ENCODE data around the gene SPEM3.

The SPEM3 gene

DNA sequence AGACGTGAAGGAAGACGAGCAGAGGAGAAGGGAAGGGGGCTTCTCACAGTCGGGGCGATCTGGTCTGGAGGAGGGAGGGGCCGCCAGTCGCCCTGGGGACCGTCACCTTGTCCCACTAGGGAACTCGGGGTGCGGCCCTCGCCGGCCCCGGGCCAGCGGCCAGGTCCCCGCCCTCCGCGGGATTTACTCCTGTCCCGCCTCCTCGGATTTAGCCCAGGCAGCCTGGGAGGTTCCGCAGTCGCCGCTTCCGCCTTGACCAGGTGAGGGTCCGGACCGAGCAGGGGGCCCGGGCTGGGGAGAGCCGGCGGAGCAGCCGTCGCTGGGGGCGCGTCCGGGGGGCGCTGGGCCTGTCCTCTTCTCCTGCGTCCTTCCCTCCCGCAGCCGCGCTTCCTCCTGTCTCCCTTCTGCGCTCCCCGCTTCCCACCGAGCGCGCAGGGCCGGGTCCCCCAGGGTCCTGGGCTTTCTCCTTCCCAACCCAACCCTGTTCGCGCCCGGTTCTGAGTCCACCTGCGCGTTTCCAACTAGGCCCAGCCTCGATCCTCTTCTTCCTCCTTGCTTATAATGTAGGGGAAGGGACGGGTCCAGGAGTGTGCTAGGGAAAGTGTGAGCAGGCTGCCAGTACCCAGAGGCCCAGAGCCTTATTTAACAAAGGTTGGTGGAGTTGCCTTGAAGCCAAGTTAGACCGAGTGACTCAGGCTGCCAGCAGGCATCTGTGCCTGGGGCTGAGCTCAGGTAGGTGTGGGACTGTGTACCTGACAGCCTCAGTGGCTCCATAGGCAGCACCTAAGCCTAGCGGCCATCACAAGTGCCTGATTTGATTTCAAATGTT lies 47.6 kb upstream of the SPEM3 start, which contains the start of gene TNK1:
TNK1 (plus strand) TSS at position 235 of the 829 bp plus-strand sequence. CDS start 1,838 bp downstream, outside the sequence.
- Histone ChIP-seq H3K9me2 (replicated peaks; ENCODE audit: low read depth, low read length) (no peaks in the 10 kb centered on the region), H3K9ac (ENCODE audit: low read depth, low read length, poor library complexity, severe bottlenecking) (no peak within 1 kb of the TSS), H3K4me2 (ENCODE audit: low read depth, low read length, poor library complexity, severe bottlenecking) (no peak within 1 kb of the TSS), H3K4me3 (ENCODE audit: low read length, poor library complexity, severe bottlenecking) (no peak within 1 kb of the TSS), H3K79me2 (ENCODE audit: insufficient read depth, low read length) (no peaks in the 10 kb centered on the region), H3F3A (ENCODE audit: low read depth) (no peaks in the 10 kb centered on the region), H3K36me3 (ENCODE audit: insufficient read depth, low read length) (no peaks in the 10 kb centered on the region), H2AFZ (ENCODE audit: low read length) (no peak within 1 kb of the TSS), H3K27me3 (ENCODE audit: insufficient read depth, low read length, poor library complexity, severe bottlenecking) (no peaks in the 10 kb centered on the region), H3K9me3 (ENCODE audit: insufficient read depth, low read depth, low read length) (no peaks in the 10 kb centered on the region), H3K4me1 (ENCODE audit: insufficient read depth, low read length, poor library complexity, severe bottlenecking) (no peaks in the 10 kb centered on the region), H4K20me1 (ENCODE audit: insufficient read depth, low read length, poor library complexity, severe bottlenecking) (no peaks in the 10 kb centered on the region)
- TF ChIP-seq, protein P1, sequence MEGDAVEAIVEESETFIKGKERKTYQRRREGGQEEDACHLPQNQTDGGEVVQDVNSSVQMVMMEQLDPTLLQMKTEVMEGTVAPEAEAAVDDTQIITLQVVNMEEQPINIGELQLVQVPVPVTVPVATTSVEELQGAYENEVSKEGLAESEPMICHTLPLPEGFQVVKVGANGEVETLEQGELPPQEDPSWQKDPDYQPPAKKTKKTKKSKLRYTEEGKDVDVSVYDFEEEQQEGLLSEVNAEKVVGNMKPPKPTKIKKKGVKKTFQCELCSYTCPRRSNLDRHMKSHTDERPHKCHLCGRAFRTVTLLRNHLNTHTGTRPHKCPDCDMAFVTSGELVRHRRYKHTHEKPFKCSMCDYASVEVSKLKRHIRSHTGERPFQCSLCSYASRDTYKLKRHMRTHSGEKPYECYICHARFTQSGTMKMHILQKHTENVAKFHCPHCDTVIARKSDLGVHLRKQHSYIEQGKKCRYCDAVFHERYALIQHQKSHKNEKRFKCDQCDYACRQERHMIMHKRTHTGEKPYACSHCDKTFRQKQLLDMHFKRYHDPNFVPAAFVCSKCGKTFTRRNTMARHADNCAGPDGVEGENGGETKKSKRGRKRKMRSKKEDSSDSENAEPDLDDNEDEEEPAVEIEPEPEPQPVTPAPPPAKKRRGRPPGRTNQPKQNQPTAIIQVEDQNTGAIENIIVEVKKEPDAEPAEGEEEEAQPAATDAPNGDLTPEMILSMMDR (conservative IDR thresholded peaks at IDR 0.05; ENCODE audit: low read length): no peak
- no peak for TF ChIP-seq EZH2phosphoT487 (IDR thresholded peaks at IDR 0.05; ENCODE audit: borderline replicate concordance)

DNA sequence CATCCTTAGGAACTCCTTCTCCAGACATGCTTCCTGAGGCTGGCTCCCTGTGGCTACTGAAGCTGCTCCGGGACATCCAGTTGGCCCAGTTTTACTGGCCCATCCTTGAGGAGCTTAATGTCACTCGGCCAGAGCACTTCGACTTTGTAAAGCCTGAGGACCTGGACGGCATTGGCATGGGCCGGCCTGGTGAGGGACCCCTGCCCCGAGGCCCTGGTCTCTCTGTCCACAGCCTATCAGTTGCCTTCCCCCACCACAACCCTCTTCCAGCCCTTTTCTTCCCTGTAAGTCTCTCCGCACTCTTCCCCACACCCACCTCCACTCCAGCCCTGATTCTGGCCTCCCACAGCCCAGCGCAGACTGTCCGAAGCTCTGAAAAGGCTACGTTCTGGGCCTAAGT lies 45.8 kb upstream of the SPEM3 start:
- H3K79me2 ChIP-seq (ENCODE audit: insufficient read depth, low read length): no peaks in the 10 kb centered on the region
- no peaks in the 10 kb centered on the region for H3K9me3 ChIP-seq (ENCODE audit: insufficient read depth, low read depth, low read length)
- no peak overlapping the region for H3K4me3 ChIP-seq (ENCODE audit: low read length, poor library complexity, severe bottlenecking)
- no peaks in the 10 kb centered on the region for H3F3A ChIP-seq (ENCODE audit: low read depth)
- TF ChIP-seq, protein P1 (conservative IDR thresholded peaks at IDR 0.05; ENCODE audit: low read length): no peak
- TF ChIP-seq EZH2phosphoT487 (IDR thresholded peaks at IDR 0.05; ENCODE audit: borderline replicate concordance): no peak
- H2AFZ ChIP-seq (ENCODE audit: low read length): no peak overlapping the region
- H3K9me2 ChIP-seq (replicated peaks; ENCODE audit: low read depth, low read length): no peaks in the 10 kb centered on the region
- H3K4me1 ChIP-seq (ENCODE audit: insufficient read depth, low read length, poor library complexity, severe bottlenecking): no peaks in the 10 kb centered on the region
- H3K9ac ChIP-seq (ENCODE audit: low read depth, low read length, poor library complexity, severe bottlenecking): no peak overlapping the region
- no peak overlapping the region for H3K4me2 ChIP-seq (ENCODE audit: low read depth, low read length, poor library complexity, severe bottlenecking)
- no peaks in the 10 kb centered on the region for H3K27me3 ChIP-seq (ENCODE audit: insufficient read depth, low read length, poor library complexity, severe bottlenecking)
- H4K20me1 ChIP-seq (ENCODE audit: insufficient read depth, low read length, poor library complexity, severe bottlenecking): no peaks in the 10 kb centered on the region
- no peaks in the 10 kb centered on the region for H3K36me3 ChIP-seq (ENCODE audit: insufficient read depth, low read length)

DNA sequence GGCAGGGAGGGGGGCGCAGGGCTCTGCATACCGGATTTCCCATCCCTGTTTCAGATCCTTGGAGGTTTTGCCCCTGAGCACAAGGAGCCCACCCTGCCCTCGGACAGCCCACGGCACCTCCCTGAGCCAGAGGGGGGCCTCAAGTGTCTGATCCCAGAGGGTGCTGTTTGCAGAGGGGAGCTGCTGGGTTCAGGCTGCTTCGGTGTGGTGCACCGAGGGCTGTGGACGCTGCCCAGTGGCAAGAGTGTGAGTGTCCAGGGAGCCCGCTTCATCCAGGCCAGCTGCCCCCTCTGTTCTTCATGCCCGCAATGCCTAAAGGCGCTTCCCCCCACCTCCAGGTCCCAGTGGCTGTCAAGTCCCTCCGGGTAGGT lies 45.3 kb upstream of the SPEM3 start:
- Histone ChIP-seq H3K9me2 (replicated peaks; ENCODE audit: low read depth, low read length) (no peaks in the 10 kb centered on the region), H3K36me3 (ENCODE audit: insufficient read depth, low read length) (no peaks in the 10 kb centered on the region), H3K4me3 (ENCODE audit: low read length, poor library complexity, severe bottlenecking) (no peak overlapping the region), H3K27me3 (ENCODE audit: insufficient read depth, low read length, poor library complexity, severe bottlenecking) (no peaks in the 10 kb centered on the region), H3F3A (ENCODE audit: low read depth) (no peaks in the 10 kb centered on the region), H3K4me2 (ENCODE audit: low read depth, low read length, poor library complexity, severe bottlenecking) (no peak overlapping the region), H3K79me2 (ENCODE audit: insufficient read depth, low read length) (no peaks in the 10 kb centered on the region), H3K9ac (ENCODE audit: low read depth, low read length, poor library complexity, severe bottlenecking) (no peak overlapping the region), H3K9me3 (ENCODE audit: insufficient read depth, low read depth, low read length) (no peaks in the 10 kb centered on the region), H3K4me1 (ENCODE audit: insufficient read depth, low read length, poor library complexity, severe bottlenecking) (no peaks in the 10 kb centered on the region), H4K20me1 (ENCODE audit: insufficient read depth, low read length, poor library complexity, severe bottlenecking) (no peaks in the 10 kb centered on the region), H2AFZ (ENCODE audit: low read length) (no peak overlapping the region)
- TF ChIP-seq, protein P1 (conservative IDR thresholded peaks at IDR 0.05; ENCODE audit: low read length): no peak
- no peak for TF ChIP-seq EZH2phosphoT487 (IDR thresholded peaks at IDR 0.05; ENCODE audit: borderline replicate concordance)
